GM23338 (cell line): ENCODE measurements around the gene ICE1. TPM values are rescaled to one million over a fixed set of nuclear protein-coding genes. Genes with fewer than 3 reads are reported as not detected.
"Not testable (repeated sequence)": the region's sequence is repeated elsewhere in the genome, so short reads cannot be mapped to it uniquely, and the experiment has no call there.

ENCODE experiments used
- ATAC-seq: fragments of 200-7000 bp; cut with Tn5 transposase; 3 replicates; pipeline ENCODE4 v1.9.1; 2020
- DNase-seq: peaks from one replicate; pipeline ENCODE4 v3.0.0-alpha.2; 2015; ENCODE audit warnings: low spot score
- H2AFZ ChIP-seq: fragments of 200-600 bp; sonication (generic); 2 replicates; pipeline ENCODE4 v1.8.0; 2016; ENCODE audit warnings: antibody characterized with exemption, mild to moderate bottlenecking, moderate library complexity
- H3F3A ChIP-seq: fragments of 200-600 bp; sonication (generic); replicated peaks from 2 replicates; pipeline ENCODE4 v1.8.0; 2017; ENCODE audit warnings: antibody characterized with exemption, mixed run types, low read depth
- H3K27ac ChIP-seq: fragments of 200-600 bp; sonication (generic); 2 replicates; pipeline ENCODE4 v1.6.1; 2016; ENCODE audit warnings: low read depth
- H3K27me3 ChIP-seq: fragments of 200-600 bp; sonication (generic); 2 replicates; pipeline ENCODE4 v1.8.0; 2016; ENCODE audit warnings: mild to moderate bottlenecking, mixed run types, moderate library complexity; ENCODE audit not compliant: insufficient read depth
- H3K36me3 ChIP-seq: fragments of 200-600 bp; sonication (generic); 2 replicates; pipeline ENCODE4 v1.8.0; 2016; ENCODE audit warnings: mild to moderate bottlenecking; ENCODE audit not compliant: insufficient read depth
- H3K4me1 ChIP-seq: fragments of 200-600 bp; sonication (generic); 2 replicates; pipeline ENCODE4 v1.8.0; 2016; ENCODE audit warnings: mild to moderate bottlenecking, moderate library complexity; ENCODE audit not compliant: insufficient read depth
- H3K4me2 ChIP-seq: fragments of 200-600 bp; sonication (generic); 2 replicates; pipeline ENCODE4 v1.7.1; 2017; ENCODE audit warnings: mixed run types
- H3K4me3 ChIP-seq: fragments of 200-600 bp; sonication (generic); 2 replicates; pipeline ENCODE4 v1.6.1; 2016; ENCODE audit warnings: mixed run types
- H3K79me2 ChIP-seq: fragments of 200-600 bp; sonication (generic); replicated peaks from 2 replicates; pipeline ENCODE4 v1.8.0; 2017; ENCODE audit warnings: mild to moderate bottlenecking; ENCODE audit not compliant: insufficient read depth
- H3K9me2 ChIP-seq: fragments of 200-600 bp; sonication (generic); 2 replicates; pipeline ENCODE4 v1.8.0; 2017; ENCODE audit not compliant: insufficient read depth
- H4K20me1 ChIP-seq: fragments of 200-600 bp; sonication (generic); replicated peaks from 2 replicates; pipeline ENCODE4 v1.8.0; 2017; ENCODE audit warnings: mild to moderate bottlenecking; ENCODE audit not compliant: insufficient read depth
- H3K27ac Mint-ChIP-seq: 2 replicates; pipeline ENCODE4 v1.8.0; 2020; ENCODE audit warnings: inconsistent platforms, mild to moderate bottlenecking, moderate library complexity, mixed read lengths
- H3K27me3 Mint-ChIP-seq: 3 replicates; pipeline ENCODE4 v1.8.0; 2022; ENCODE audit warnings: low read depth, mild to moderate bottlenecking, moderate library complexity, mixed read lengths, inconsistent platforms; ENCODE audit not compliant: insufficient read depth, poor library complexity
- H3K36me3 Mint-ChIP-seq: 3 replicates; pipeline ENCODE4 v1.8.0; 2021; ENCODE audit warnings: low read depth, mild to moderate bottlenecking, inconsistent platforms, moderate library complexity, mixed read lengths
- H3K4me1 Mint-ChIP-seq: 3 replicates; pipeline ENCODE4 v1.8.0; 2020; ENCODE audit warnings: mild to moderate bottlenecking, inconsistent platforms, mixed read lengths
- H3K4me3 Mint-ChIP-seq: 3 replicates; pipeline ENCODE4 v1.8.0; 2021; ENCODE audit warnings: moderate library complexity, mild to moderate bottlenecking, inconsistent platforms, mixed read lengths
- H3K9me3 Mint-ChIP-seq: 3 replicates; pipeline ENCODE4 v1.8.0; 2020; ENCODE audit warnings: moderate library complexity, mild to moderate bottlenecking, inconsistent platforms, mixed read lengths
- CREB1 ChIP-seq: fragments of 250-450 bp; sonication (Bioruptor Pico); IDR thresholded peaks from 2 replicates; pipeline ENCODE4 v1.5.0; 2020; ENCODE audit warnings: low read depth, mild to moderate bottlenecking, moderate library complexity
- CTCF ChIP-seq, 2 experiments: fragments of 200-600 bp in 1 of 2; sonication (generic) in 1 of 2; conservative IDR thresholded peaks; 2 replicates each; pipeline versions ENCODE4 v1.5.1 to v1.6.1; 2016 to 2017; ENCODE audit warnings: antibody characterized with exemption in 2 of 2, low read depth in 2 of 2, mild to moderate bottlenecking in 2 of 2, moderate library complexity in 1 of 2
- ETS1 ChIP-seq: IDR thresholded peaks from 2 replicates; pipeline ENCODE4 v1.6.1; 2016; ENCODE audit warnings: antibody characterized with exemption
- EZH2 ChIP-seq: fragments of 200-600 bp; sonication (generic); IDR thresholded peaks from one replicate; pipeline ENCODE4 v1.8.0; 2017; ENCODE audit warnings: antibody characterized with exemption, mild to moderate bottlenecking, low read depth; ENCODE audit not compliant: unreplicated experiment
- EZH2phosphoT487 ChIP-seq: fragments of 200-600 bp; sonication (generic); IDR thresholded peaks from one replicate; pipeline ENCODE4 v1.8.1; 2018; ENCODE audit warnings: antibody characterized with exemption; ENCODE audit not compliant: unreplicated experiment
- POLR2AphosphoS5 ChIP-seq: IDR thresholded peaks from 2 replicates; pipeline ENCODE4 v1.6.1; 2016; ENCODE audit warnings: antibody characterized with exemption, low read depth
- STAT1 ChIP-seq: IDR thresholded peaks from one replicate; pipeline ENCODE4 v1.6.1; 2016; ENCODE audit warnings: antibody characterized with exemption; ENCODE audit not compliant: unreplicated experiment
- ZNF462 ChIP-seq: fragments of 250-450 bp; sonication (Bioruptor Pico); IDR thresholded peaks from 2 replicates; pipeline ENCODE4 v1.5.0; 2020; ENCODE audit warnings: mild to moderate bottlenecking, moderate library complexity
- polyA plus RNA-seq: library from polyadenylated mRNA; unstranded; fragments of >200 nt; fragmentation: Nextera tagmentation; extraction: Ambion mirVana; gene quantifications from 2 replicates; pipeline ENCODE4 v1.2.1, GENCODE V29; 2016
- total RNA-seq: library from RNA; depleted of rRNA; stranded (reverse); fragments of >200 nt; shearing (Covaris generic); gene quantifications from 2 replicates; pipeline ENCODE4 v1.2.3, GENCODE V29; 2014
- TF ChIP-seq, protein P1 (sequence below): IDR thresholded peaks from one replicate; pipeline ENCODE4 v1.6.1; 2018; ENCODE audit warnings: antibody characterized with exemption; ENCODE audit not compliant: unreplicated experiment

The ICE1 gene
- total and polyA plus RNA-seq, 2 experiments from 2014 or later = 59.5 to 65.1 TPM

- not testable (repeated sequence) for H3K4me3 ChIP-seq, H3K27ac Mint-ChIP-seq, H3K4me3 Mint-ChIP-seq, H3K9me3 Mint-ChIP-seq, H3K27me3 Mint-ChIP-seq, H3F3A ChIP-seq, DNase-seq, H2AFZ ChIP-seq, ATAC-seq, H3K9me2 ChIP-seq, H3K79me2 ChIP-seq, H3K27ac ChIP-seq, H3K27me3 ChIP-seq, H4K20me1 ChIP-seq, H3K4me2 ChIP-seq
- peaks cover 16% of the 10 kb centered on the region for H3K4me1 ChIP-seq
- peaks cover 56% of the 10 kb centered on the region for H3K36me3 Mint-ChIP-seq
- peaks cover 10% of the 10 kb centered on the region for H3K36me3 ChIP-seq
- H3K4me1 Mint-ChIP-seq = peaks cover 14% of the 10 kb centered on the region
Observed at GRCh38 chr5:5479578-5479977, 57.1 kb downstream of the ICE1 start.

GRCh38 chr5:5480481-5481111 is 58.1 kb downstream of the ICE1 start:
- H3K79me2 ChIP-seq = no peaks in the 10 kb centered on the region
- H3K27me3 Mint-ChIP-seq = peaks cover 2% of the 10 kb centered on the region
- no peak overlapping the region for H3K27ac ChIP-seq
- peaks cover 3% of the 10 kb centered on the region; the same call in 1 of the 3 replicates for H3K9me3 Mint-ChIP-seq
- no peak overlapping the region for H3K4me2 ChIP-seq
- H3K36me3 ChIP-seq = peaks cover 10% of the 10 kb centered on the region
- H4K20me1 ChIP-seq = peaks cover 3% of the 10 kb centered on the region
- no peak for ATAC-seq
- H3K4me3 ChIP-seq = no peak overlapping the region
- no peak for DNase-seq
- H3K36me3 Mint-ChIP-seq = peaks cover 45% of the 10 kb centered on the region
- H3K4me1 ChIP-seq = peaks cover 17% of the 10 kb centered on the region
- H3K27ac Mint-ChIP-seq = no peak overlapping the region
- H2AFZ ChIP-seq = no peak overlapping the region
- no peak overlapping the region for H3K4me3 Mint-ChIP-seq
- no peaks in the 10 kb centered on the region for H3K27me3 ChIP-seq
- peaks cover 14% of the 10 kb centered on the region for H3K4me1 Mint-ChIP-seq
- H3K9me2 ChIP-seq = no peaks in the 10 kb centered on the region
- H3F3A ChIP-seq = no peaks in the 10 kb centered on the region
- TF ChIP-seq ETS1 (no peak), POLR2AphosphoS5 (no peak), EZH2phosphoT487 (no peak), CREB1 (no peak), ZNF462 (CRISPR knock-in tag) (no peak), EZH2 (no peak), CTCF (conservative IDR thresholded peaks at IDR 0.05; ENCODE audit: low read depth in 2 of 2) (no peak), STAT1 (no peak)
- TF ChIP-seq, protein P1, sequence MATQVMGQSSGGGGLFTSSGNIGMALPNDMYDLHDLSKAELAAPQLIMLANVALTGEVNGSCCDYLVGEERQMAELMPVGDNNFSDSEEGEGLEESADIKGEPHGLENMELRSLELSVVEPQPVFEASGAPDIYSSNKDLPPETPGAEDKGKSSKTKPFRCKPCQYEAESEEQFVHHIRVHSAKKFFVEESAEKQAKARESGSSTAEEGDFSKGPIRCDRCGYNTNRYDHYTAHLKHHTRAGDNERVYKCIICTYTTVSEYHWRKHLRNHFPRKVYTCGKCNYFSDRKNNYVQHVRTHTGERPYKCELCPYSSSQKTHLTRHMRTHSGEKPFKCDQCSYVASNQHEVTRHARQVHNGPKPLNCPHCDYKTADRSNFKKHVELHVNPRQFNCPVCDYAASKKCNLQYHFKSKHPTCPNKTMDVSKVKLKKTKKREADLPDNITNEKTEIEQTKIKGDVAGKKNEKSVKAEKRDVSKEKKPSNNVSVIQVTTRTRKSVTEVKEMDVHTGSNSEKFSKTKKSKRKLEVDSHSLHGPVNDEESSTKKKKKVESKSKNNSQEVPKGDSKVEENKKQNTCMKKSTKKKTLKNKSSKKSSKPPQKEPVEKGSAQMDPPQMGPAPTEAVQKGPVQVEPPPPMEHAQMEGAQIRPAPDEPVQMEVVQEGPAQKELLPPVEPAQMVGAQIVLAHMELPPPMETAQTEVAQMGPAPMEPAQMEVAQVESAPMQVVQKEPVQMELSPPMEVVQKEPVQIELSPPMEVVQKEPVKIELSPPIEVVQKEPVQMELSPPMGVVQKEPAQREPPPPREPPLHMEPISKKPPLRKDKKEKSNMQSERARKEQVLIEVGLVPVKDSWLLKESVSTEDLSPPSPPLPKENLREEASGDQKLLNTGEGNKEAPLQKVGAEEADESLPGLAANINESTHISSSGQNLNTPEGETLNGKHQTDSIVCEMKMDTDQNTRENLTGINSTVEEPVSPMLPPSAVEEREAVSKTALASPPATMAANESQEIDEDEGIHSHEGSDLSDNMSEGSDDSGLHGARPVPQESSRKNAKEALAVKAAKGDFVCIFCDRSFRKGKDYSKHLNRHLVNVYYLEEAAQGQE = no peak
